OCI-M2 (cell line): ENCODE measurements around the gene HMGN3.
"Not testable (repeated sequence)": the region's sequence is repeated elsewhere in the genome, so short reads cannot be mapped to it uniquely, and the experiment has no call there.

Source experiments
- DNase-seq: peaks from one replicate; lab custom pipeline; 2025; ENCODE audit not compliant: unreplicated experiment; lab: John Stamatoyannopoulos, UW

The HMGN3 gene

DNA sequence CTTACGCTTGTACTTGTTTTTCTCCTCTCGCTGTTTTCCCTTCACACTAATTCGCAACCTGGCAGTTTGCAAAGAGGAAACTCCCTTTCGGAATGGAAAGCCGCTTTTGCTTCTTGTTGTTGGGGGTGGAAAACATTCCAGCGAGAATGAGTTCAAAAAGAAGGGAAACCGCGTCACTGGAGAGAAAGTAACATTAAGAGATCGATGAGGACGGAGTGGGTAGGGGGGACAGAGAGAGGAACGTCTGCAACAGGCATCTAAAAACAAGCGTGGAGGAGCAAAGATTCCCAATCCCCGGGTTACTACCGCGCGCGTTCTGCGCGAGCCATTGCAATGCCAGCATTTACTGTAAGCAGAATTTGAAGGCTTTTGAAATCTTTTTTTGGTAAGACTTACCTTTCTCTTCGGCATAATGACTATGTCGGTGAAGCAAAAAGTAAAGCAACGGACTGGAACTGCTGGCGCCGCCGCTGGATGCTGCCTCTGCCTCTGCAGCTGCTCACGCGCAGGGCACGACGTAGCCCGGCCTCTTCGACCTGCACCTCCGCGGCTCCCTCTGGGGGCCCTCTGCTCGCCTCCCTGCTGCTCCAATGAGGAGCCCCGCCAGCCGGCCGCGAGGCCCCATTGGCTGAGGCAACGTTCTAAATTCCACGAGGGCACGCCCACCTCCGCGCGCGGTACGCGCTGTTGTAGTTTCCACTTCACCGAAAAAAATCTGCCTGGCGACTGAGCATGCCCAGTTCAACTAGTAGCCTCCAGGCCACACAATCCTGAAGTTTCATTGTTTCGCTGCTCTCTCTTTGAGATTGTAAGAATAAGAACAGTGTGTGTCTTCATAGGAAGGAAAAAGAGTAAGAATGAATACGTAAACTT, at the start of gene HMGN3:
TSS of gene HMGN3 (minus strand) at position 533 of the 873 bp plus-strand sequence.
- DNase-seq: peak; percentile 77

DNA sequence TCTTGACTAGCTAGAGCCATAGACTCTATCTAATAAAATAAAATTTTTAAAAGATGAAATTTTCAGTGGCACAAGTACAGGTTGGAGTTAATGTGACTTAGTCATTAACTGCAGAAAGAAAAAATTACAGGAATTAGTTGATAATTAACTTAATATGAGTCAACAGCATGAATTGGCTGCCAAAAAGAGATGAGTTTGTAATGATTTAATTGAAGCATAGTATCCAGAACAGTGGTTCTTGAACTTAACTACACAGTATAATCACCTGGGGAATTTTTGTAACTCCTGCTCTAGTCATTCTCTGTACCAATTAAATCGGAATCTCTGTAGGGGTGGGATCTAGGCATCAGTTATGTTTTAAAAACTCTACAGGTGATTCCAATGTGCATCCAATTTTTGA, 46.3 kb upstream of the HMGN3 start:
- DNase-seq: no peak

DNA sequence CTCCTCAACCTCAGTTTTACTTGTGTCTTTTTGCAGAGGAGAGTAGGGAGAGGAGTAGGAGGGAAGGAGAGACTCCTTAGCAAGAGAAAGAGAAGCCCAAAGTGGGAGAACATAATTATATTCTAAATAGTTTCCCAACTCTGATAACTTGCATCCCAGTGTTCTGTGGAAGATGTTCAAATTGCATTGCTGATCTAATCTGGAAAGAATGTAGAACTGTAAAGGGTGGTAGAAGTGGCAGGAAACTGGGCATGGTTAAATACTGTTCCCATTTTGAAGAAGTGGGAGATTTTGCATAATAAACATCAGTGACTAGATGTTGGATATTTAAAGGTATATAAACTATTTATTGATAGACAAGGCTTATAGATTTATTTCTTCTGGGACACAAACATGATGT, 42.6 kb upstream of the HMGN3 start:
- DNase-seq: no peak

GRCh38 chr6:79269877-79270276, 35.4 kb upstream of the HMGN3 start:
- peak; percentile 88 for DNase-seq

GRCh38 chr6:79267128-79267527, 32.6 kb upstream of the HMGN3 start:
- no peak for DNase-seq

DNA sequence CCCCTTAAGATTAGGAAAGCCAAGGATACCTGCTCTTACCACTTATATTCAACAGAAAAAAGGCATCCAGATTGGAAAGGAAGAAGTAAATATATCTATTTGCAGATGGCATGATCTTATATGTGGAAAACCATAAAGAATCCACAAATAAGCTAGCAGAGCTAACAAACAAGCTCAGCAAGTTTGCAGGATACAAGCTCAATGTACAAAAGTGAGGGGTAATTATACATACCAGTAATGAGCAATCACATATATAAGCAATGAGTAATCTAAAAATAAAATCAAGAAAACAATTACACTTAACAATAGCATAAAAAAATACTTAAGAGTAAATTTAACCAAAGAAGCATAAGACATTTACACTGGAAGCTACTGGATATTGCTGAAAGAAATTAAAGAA, 31.6 kb upstream of the HMGN3 start:
- DNase-seq: no peak

- DNase-seq: no peak
These were observed 28.9 kb upstream of the HMGN3 start for GRCh38 chr6:79263359-79263758.

GRCh38 chr6:79261666-79262065, 27.2 kb upstream of the HMGN3 start:
- DNase-seq: no peak

- no peak for DNase-seq
These were observed 26.3 kb upstream of the HMGN3 start for GRCh38 chr6:79260772-79261171.

DNA sequence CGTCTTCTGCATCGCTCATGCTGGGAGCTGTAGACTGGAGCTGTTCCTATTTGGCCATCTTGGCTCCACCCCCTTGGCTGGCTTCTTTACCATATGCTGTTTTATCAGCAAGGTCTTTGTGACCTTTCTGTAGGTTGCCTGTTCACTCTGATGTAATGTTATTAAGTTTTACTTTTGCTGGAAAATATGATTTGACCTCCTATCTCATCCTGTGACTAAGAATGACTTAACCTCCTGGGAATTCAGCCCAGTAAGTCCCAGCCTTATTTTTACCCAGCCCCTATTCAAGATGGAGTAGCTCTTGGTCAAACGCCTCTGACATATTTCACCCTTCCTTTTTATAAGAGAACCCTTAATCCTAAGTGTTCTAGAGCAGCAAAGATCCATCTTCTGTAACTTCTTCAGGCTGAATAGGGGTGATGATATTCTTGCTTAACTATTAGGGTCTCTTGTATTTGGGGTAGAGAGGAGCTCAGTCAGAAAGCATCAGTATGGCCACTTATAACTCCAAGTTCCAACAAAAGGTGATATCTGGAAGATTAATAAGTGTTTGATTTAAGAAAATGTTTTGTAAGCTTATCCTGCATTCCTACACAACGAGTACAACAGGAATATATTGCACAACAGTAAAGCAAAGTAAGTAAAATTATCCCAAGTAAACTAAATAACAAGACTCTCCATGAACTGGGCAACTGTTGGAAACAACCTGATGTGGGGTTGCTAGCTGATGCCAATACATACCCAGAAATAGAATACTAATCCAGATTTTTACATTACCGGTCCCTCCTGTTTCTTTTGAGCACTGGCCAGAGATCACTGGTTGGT, 23.1 kb upstream of the HMGN3 start:
- no peak for DNase-seq

GRCh38 chr6:79256770-79257169, 22.3 kb upstream of the HMGN3 start:
- not testable (repeated sequence) for DNase-seq

DNA sequence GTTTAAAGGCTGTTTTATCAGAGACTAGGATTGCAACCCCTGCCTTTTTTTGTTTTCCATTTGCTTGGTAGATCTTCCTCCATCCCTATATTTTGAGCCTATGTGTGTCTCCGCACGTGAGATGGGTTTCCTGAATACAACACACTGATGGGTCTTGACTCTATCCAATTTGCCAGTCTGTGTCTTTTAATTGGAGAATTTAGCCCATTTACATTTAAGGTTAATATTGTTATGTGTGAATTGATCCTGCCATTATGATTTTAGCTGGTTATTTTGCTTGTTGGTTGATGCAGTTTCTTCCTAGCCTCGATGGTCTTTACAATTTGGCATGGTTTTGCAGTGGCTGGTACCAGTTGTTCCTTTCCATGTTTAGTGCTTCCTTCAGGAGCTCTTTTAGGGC, 20.6 kb upstream of the HMGN3 start:
- not testable (repeated sequence) for DNase-seq

DNA sequence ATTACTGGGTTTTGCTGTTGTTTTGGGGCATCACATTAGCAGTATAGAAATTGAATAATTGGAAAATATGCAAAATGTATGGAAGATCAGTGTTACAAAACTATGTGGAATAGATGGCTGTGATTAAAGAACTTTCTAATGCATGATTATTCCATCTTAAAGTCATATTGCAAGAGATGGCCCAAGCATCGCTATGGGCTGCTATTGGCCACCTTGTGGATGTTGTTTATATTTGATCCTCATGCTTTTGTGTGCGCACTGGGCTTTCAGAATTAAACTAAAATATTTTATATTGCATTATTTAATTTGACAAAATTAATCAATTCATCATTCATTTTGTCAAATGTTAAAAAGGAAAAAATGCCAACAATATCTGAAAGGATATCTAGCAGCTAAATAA, 16.1 kb upstream of the HMGN3 start:
- no peak for DNase-seq

GRCh38 chr6:79250107-79250514, 15.6 kb upstream of the HMGN3 start:
- no peak for DNase-seq

- DNase-seq: no peak
These were observed 14.7 kb upstream of the HMGN3 start for GRCh38 chr6:79249136-79249535.

- DNase-seq: no peak
These were observed 12.4 kb upstream of the HMGN3 start for GRCh38 chr6:79246891-79247290.

- DNase-seq: no peak
These were observed 6.7 kb upstream of the HMGN3 start for GRCh38 chr6:79241228-79241627.

- no peak for DNase-seq
These were observed 6.0 kb upstream of the HMGN3 start for GRCh38 chr6:79240509-79240908.

GRCh38 chr6:79239536-79240168, 5.2 kb upstream of the HMGN3 start:
- no peak for DNase-seq

GRCh38 chr6:79238919-79239318, 4.4 kb upstream of the HMGN3 start:
- DNase-seq: no peak

- no peak for DNase-seq
These were observed 2.2 kb upstream of the HMGN3 start for GRCh38 chr6:79236711-79237110.
